Esophagus muscularis mucosa (tissue), 3 donors: Measurements from ENCODE around the gene TGFBR1.

Experiments used
- CTCF ChIP-seq, 3 experiments: fragments of 200-600 bp in 2 of 3; fragments of 450-650 bp in 1 of 3; sonication (generic) in 2 of 3; IDR thresholded peaks; one replicate each; pipeline ENCODE4 v1.5.1; 2017 to 2019; ENCODE audit warnings: antibody characterized with exemption in 3 of 3, mild to moderate bottlenecking in 2 of 3, moderate library complexity in 1 of 3
- POLR2A ChIP-seq: fragments of 450-650 bp; IDR thresholded peaks from one replicate; pipeline ENCODE4 v1.6.1; 2017; ENCODE audit warnings: antibody characterized with exemption, moderate library complexity, mild to moderate bottlenecking, low read depth
- POLR2AphosphoS5 ChIP-seq, 2 donors: sonication (generic); formaldehyde crosslinking; IDR thresholded peaks; one replicate each; pipeline ENCODE4 v1.6.1; 2017; ENCODE audit warnings: antibody characterized with exemption in 2 of 2

- no peak for TF ChIP-seq CTCF (IDR thresholded peaks at IDR 0.05)
- TF ChIP-seq POLR2A: no peak
- TF ChIP-seq POLR2AphosphoS5 (IDR thresholded peaks at IDR 0.05): no peak
Observed at GRCh38 chr9:99056886-99057664, 47.8 kb upstream of the TGFBR1 start.
